ENCODE measurements around the gene HSPB2. TPM values are rescaled to one million over a fixed set of nuclear protein-coding genes. Genes with fewer than 3 reads are reported as not detected.
"Not testable (repeated sequence)": the region's sequence is repeated elsewhere in the genome, so short reads cannot be mapped to it uniquely, and the experiment has no call there.

HSPB2 gene
- total RNA-seq, 1 donor from 2014 or later = not detected

GRCh38 chr11:111925953-111926352 is 13.4 kb downstream of the HSPB2 start:
- TF ChIP-seq CTCF (IDR thresholded peaks at IDR 0.05; ENCODE audit: unreplicated experiment) = no peak
- no peak for DNase-seq (ENCODE audit: low spot score, unreplicated experiment)
- H3K27me3 Mint-ChIP-seq = no peaks in the 10 kb centered on the region
- H3K4me3 Mint-ChIP-seq (ENCODE audit: low read depth) = no peak overlapping the region
- H3K36me3 Mint-ChIP-seq (ENCODE audit: insufficient read depth) = peaks cover 5% of the 10 kb centered on the region
- no peaks in the 10 kb centered on the region for H3K9me3 Mint-ChIP-seq (ENCODE audit: low read depth)
- H3K4me1 Mint-ChIP-seq (ENCODE audit: low read depth) = peaks cover 39% of the 10 kb centered on the region
- peak overlapping the region; percentile 98 for H3K27ac Mint-ChIP-seq

- H3K9me3 Mint-ChIP-seq (ENCODE audit: low read depth) = no peaks in the 10 kb centered on the region
- H3K4me3 Mint-ChIP-seq (ENCODE audit: low read depth) = peak overlapping the region; percentile 72
- H3K4me1 Mint-ChIP-seq (ENCODE audit: low read depth) = peaks cover 39% of the 10 kb centered on the region
- peaks cover 5% of the 10 kb centered on the region for H3K36me3 Mint-ChIP-seq (ENCODE audit: insufficient read depth)
- DNase-seq (ENCODE audit: low spot score, unreplicated experiment) = peak; percentile 97
- no peak for TF ChIP-seq CTCF (IDR thresholded peaks at IDR 0.05; ENCODE audit: unreplicated experiment)
- H3K27me3 Mint-ChIP-seq = no peaks in the 10 kb centered on the region
- peak overlapping the region; percentile 98 for H3K27ac Mint-ChIP-seq
Measured at GRCh38 chr11:111926505-111927391, 14.2 kb downstream of the HSPB2 start.

DNA sequence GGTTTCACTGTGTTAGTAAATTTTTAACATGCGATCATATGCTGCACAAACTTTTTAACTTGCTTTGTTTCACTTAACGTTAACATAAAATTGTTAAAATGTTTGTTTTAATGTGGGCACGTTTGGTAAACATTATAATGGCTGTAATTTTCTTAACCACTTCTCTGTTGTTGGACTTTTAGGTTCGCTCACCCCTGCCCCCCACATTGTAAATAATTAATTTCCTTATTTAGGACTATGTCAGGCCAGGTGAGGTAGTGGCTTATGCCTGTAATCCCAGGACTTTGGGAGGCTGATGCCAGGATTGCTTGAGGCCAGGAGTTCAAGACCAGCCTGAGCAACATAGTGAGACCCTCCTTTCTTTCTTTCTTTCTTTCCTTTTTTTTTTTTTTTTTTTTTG is 17.9 kb downstream of the HSPB2 start:
- Mint-ChIP-seq H3K27me3 (no peaks in the 10 kb centered on the region), H3K27ac (no peak overlapping the region), H3K36me3 (ENCODE audit: insufficient read depth) (peaks cover 3% of the 10 kb centered on the region), H3K4me1 (ENCODE audit: low read depth) (peaks cover 12% of the 10 kb centered on the region), H3K4me3 (ENCODE audit: low read depth) (no peak overlapping the region), H3K9me3 (ENCODE audit: low read depth) (no peaks in the 10 kb centered on the region)
- TF ChIP-seq CTCF (IDR thresholded peaks at IDR 0.05; ENCODE audit: unreplicated experiment) = no peak
- no peak for DNase-seq (ENCODE audit: low spot score, unreplicated experiment)

DNA sequence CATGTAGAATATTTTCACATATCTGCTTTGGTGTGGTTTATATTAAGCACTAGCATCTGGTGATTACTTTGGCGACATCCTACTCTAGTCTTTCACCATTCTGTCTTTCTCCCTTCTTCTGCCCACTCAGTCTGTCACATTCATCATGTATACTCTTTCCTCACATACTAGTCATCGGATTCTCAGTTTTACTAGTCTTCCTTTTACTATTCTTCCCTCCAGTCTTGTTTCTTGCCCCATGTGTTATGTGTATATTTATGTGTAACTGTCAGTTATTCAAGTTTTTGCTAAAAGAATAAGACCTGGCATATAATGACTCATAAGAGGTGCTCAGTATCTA is 20.0 kb downstream of the HSPB2 start:
- DNase-seq (ENCODE audit: low spot score, unreplicated experiment) = no peak
- Mint-ChIP-seq H3K4me3 (ENCODE audit: low read depth) (no peak overlapping the region), H3K9me3 (ENCODE audit: low read depth) (no peaks in the 10 kb centered on the region), H3K36me3 (ENCODE audit: insufficient read depth) (no peaks in the 10 kb centered on the region), H3K27me3 (no peaks in the 10 kb centered on the region), H3K4me1 (ENCODE audit: low read depth) (peaks cover 13% of the 10 kb centered on the region), H3K27ac (no peak overlapping the region)
- no peak for TF ChIP-seq CTCF (IDR thresholded peaks at IDR 0.05; ENCODE audit: unreplicated experiment)

GRCh38 chr11:111933176-111933575 is 20.6 kb downstream of the HSPB2 start:
- not testable (repeated sequence) for H3K9me3 Mint-ChIP-seq (ENCODE audit: low read depth); H3K4me3 Mint-ChIP-seq (ENCODE audit: low read depth); DNase-seq (ENCODE audit: low spot score, unreplicated experiment); H3K36me3 Mint-ChIP-seq (ENCODE audit: insufficient read depth); H3K27ac Mint-ChIP-seq; H3K27me3 Mint-ChIP-seq
- H3K4me1 Mint-ChIP-seq (ENCODE audit: low read depth) = peaks cover 18% of the 10 kb centered on the region

DNA sequence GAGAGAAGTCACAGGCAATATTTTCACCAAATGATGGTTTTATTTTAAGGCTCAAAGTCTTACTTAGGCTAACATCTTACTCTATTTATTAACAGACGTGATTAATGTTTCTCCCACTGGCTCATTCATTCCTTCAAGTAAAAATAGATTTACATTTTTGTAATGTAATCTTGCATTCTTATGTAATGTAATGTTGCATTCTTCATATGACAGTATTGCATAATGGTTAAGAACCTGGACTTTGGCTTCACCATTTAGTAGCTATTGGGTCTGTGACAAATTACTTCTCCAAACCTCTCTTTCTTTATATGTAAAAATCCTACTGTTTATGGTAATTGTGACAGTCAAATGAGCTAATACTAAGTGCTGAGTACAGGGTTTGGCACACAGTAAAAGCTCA is 21.3 kb downstream of the HSPB2 start:
- no peak for TF ChIP-seq CTCF (IDR thresholded peaks at IDR 0.05; ENCODE audit: unreplicated experiment)
- H3K4me3 Mint-ChIP-seq (ENCODE audit: low read depth) = no peak overlapping the region
- no peaks in the 10 kb centered on the region for H3K36me3 Mint-ChIP-seq (ENCODE audit: insufficient read depth)
- peaks cover 24% of the 10 kb centered on the region for H3K4me1 Mint-ChIP-seq (ENCODE audit: low read depth)
- DNase-seq (ENCODE audit: low spot score, unreplicated experiment) = no peak
- no peaks in the 10 kb centered on the region for H3K9me3 Mint-ChIP-seq (ENCODE audit: low read depth)
- H3K27ac Mint-ChIP-seq = no peak overlapping the region
- H3K27me3 Mint-ChIP-seq = no peaks in the 10 kb centered on the region
